HepG2 (cell line): ENCODE measurements around the gene LCA5. TPM values are rescaled to one million over a fixed set of nuclear protein-coding genes. Genes with fewer than 3 reads are reported as not detected.
A peak's percentile ranks its signal among the peaks of the same experiment; 100 is the strongest.

ENCODE experiments used
- CEBPG ChIP-seq: IDR thresholded peaks from 2 replicates; pipeline ENCODE4 v1.6.1; 2016
- EHMT2 ChIP-seq: fragments of 200-600 bp; sonication (generic); IDR thresholded peaks from 2 replicates; pipeline ENCODE4 v1.7.0; 2017; ENCODE audit warnings: antibody characterized with exemption, low read depth, low read length, borderline replicate concordance
- ELF1 ChIP-seq: sonication (generic); formaldehyde crosslinking; IDR thresholded peaks from 2 replicates; pipeline ENCODE4 v1.4.0; 2020; ENCODE audit warnings: missing genetic modification reagents
- GATA4 ChIP-seq: sonication (generic); IDR thresholded peaks from 2 replicates; pipeline ENCODE4 v1.6.1; 2016; ENCODE audit warnings: antibody characterized with exemption, low read depth, borderline replicate concordance
- GFI1 ChIP-seq: sonication (generic); formaldehyde crosslinking; IDR thresholded peaks from 2 replicates; pipeline ENCODE4 v1.5.0; 2020; ENCODE audit warnings: missing genetic modification reagents, mild to moderate bottlenecking, borderline replicate concordance
- KLF6 ChIP-seq: IDR thresholded peaks from 2 replicates; pipeline ENCODE4 v1.8.0; 2016; ENCODE audit warnings: missing biosample characterization, missing genetic modification reagents
- RBAK ChIP-seq: sonication (generic); formaldehyde crosslinking; IDR thresholded peaks from 2 replicates; pipeline ENCODE4 v1.5.1; 2020; ENCODE audit warnings: mild to moderate bottlenecking, missing genetic modification reagents
- TEAD2 ChIP-seq: sonication (generic); formaldehyde crosslinking; IDR thresholded peaks from 2 replicates; pipeline ENCODE4 v1.9.0; 2021; ENCODE audit warnings: missing genetic modification reagents
- TEAD3 ChIP-seq: optimal IDR thresholded peaks from 2 replicates; pipeline ENCODE3; 2016; ENCODE audit warnings: borderline replicate concordance
- UBTF ChIP-seq: sonication (generic); formaldehyde crosslinking; IDR thresholded peaks from 2 replicates; pipeline ENCODE4 v1.4.0; 2020; ENCODE audit warnings: mild to moderate bottlenecking, missing genetic modification reagents
- YEATS4 ChIP-seq: sonication (generic); formaldehyde crosslinking; IDR thresholded peaks from 2 replicates; pipeline ENCODE4 v1.4.0; 2020; ENCODE audit warnings: missing genetic modification reagents, borderline replicate concordance
- ZBTB49 ChIP-seq: sonication (generic); formaldehyde crosslinking; IDR thresholded peaks from 2 replicates; pipeline ENCODE4 v1.4.0; 2020; ENCODE audit warnings: missing genetic modification reagents, borderline replicate concordance
- ZFAT ChIP-seq: sonication (generic); formaldehyde crosslinking; conservative IDR thresholded peaks from 2 replicates; pipeline ENCODE4 v1.8.1; 2023; ENCODE audit warnings: missing genetic modification reagents, inconsistent platforms
- ZNF17 ChIP-seq: sonication (generic); formaldehyde crosslinking; IDR thresholded peaks from 2 replicates; pipeline ENCODE4 v1.5.0; 2020; ENCODE audit warnings: mild to moderate bottlenecking, missing genetic modification reagents
- ZNF354B ChIP-seq: sonication (generic); formaldehyde crosslinking; IDR thresholded peaks from 2 replicates; pipeline ENCODE4 v1.8.0; 2022; ENCODE audit warnings: mild to moderate bottlenecking, missing genetic modification reagents
- ZNF800 ChIP-seq: sonication (generic); formaldehyde crosslinking; IDR thresholded peaks from 2 replicates; pipeline ENCODE4 v1.4.0; 2020; ENCODE audit warnings: missing genetic modification reagents
- polyA plus RNA-seq, 8 experiments: library from polyadenylated mRNA; depleted of rRNA in 3 of 8; stranded (reverse) in 7 of 8; unstranded in 1 of 8; fragments of >200 nt; fragmentation: Illumina TruSeq in 4 of 8; extraction: Trizol in 4 of 8; gene quantifications; 2 replicates each; pipeline versions ENCODE4 v1.2.1 to v1.2.3, GENCODE V29; 2011 to 2016; ENCODE audit warnings: low read depth in 4 of 8, missing spikeins in 1 of 8, mixed read lengths in 1 of 8; ENCODE audit not compliant: insufficient read depth in 1 of 8
- total RNA-seq, 5 experiments: library from RNA; depleted of rRNA; stranded (reverse); fragments of >200 nt; fragmentation: Illumina TruSeq; extraction: Trizol; gene quantifications; 2 replicates each; pipeline ENCODE4 v1.2.3, GENCODE V29; 2016; ENCODE audit warnings: low read depth in 1 of 5
- TF ChIP-seq, protein P1 (sequence below): sonication (generic); formaldehyde crosslinking; IDR thresholded peaks from 2 replicates; pipeline ENCODE4 v1.8.1; 2023; ENCODE audit warnings: mild to moderate bottlenecking, missing genetic modification reagents
- TF ChIP-seq, protein P2 (sequence below): sonication (generic); formaldehyde crosslinking; IDR thresholded peaks from 2 replicates; pipeline ENCODE4 v1.4.0; 2020; ENCODE audit warnings: missing genetic modification reagents

LCA5 gene
- total and polyA plus RNA-seq, 2 of the 13 experiments (the other 11 are each of a cell fraction or from before 2014, with no cell fraction given), result 0.84 to 4.6 TPM

DNA sequence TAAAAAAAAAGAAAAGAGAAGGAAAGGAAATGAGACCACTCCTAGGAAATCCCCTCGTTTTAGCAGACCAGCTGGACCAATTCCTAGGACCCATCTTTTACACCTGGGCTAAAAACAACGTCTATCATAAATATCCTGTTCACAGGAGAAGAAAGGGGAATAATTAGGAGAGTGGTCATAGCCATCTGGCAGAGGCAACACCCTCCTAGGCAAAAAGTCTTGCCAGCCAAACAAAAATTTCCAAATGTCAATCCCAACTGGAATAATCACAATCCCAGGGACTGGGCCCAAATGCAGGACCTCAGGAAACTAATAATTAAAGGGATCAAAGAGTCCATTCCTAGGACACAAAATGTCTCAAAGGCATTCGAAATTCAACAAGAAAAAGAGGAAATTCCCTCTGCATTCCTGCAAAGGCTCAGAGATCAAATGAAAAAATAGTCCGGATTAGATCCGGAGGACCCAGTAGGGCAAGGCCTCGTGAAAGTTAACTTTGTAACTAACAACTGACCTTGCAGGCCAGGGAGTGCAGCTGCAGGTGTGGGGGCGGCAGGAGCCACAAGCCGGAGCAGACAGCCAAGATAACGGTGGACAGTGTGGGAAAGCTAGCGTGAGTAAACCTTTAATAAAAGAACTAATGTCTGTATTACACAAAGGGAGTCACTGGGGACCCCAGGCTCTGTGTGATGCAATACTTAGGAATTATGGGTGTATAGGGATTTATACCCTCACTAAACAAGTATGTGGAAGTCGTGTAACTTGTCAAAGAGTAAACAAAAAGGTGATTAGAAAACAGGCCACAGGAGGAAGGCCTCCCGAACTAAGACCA, 11.7 kb downstream of the LCA5 start (continued):
- no peak for TF ChIP-seq ZBTB49 (CRISPR knock-in tag)
- TF ChIP-seq TEAD2, result no peak
- peak; percentile 94 for TF ChIP-seq CEBPG (CRISPR knock-in tag)
- TF ChIP-seq ZNF17 (CRISPR knock-in tag), result no peak
- no peak for TF ChIP-seq EHMT2
- TF ChIP-seq ZNF800, result no peak
- TF ChIP-seq TEAD3 (CRISPR knock-in tag), result peak; percentile 80
- TF ChIP-seq GATA4, result peak; percentile 47; the same call in 1 of the 2 replicates
- no peak for TF ChIP-seq ZFAT
- peak; percentile 56 for TF ChIP-seq UBTF (CRISPR knock-in tag)
- peak; percentile 62; the same call in 1 of the 2 replicates for TF ChIP-seq GFI1 (CRISPR knock-in tag)
- TF ChIP-seq ELF1, result no peak
- 0 out of 2 replicates have a peak, but pooled peaks have one; percentile 45 for TF ChIP-seq KLF6
- TF ChIP-seq YEATS4, result no peak; the same call in 1 of the 2 replicates
- TF ChIP-seq, protein P1, sequence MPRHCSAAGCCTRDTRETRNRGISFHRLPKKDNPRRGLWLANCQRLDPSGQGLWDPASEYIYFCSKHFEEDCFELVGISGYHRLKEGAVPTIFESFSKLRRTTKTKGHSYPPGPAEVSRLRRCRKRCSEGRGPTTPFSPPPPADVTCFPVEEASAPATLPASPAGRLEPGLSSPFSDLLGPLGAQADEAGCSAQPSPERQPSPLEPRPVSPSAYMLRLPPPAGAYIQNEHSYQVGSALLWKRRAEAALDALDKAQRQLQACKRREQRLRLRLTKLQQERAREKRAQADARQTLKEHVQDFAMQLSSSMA (CRISPR knock-in tag), result no peak
- TF ChIP-seq, protein P2, sequence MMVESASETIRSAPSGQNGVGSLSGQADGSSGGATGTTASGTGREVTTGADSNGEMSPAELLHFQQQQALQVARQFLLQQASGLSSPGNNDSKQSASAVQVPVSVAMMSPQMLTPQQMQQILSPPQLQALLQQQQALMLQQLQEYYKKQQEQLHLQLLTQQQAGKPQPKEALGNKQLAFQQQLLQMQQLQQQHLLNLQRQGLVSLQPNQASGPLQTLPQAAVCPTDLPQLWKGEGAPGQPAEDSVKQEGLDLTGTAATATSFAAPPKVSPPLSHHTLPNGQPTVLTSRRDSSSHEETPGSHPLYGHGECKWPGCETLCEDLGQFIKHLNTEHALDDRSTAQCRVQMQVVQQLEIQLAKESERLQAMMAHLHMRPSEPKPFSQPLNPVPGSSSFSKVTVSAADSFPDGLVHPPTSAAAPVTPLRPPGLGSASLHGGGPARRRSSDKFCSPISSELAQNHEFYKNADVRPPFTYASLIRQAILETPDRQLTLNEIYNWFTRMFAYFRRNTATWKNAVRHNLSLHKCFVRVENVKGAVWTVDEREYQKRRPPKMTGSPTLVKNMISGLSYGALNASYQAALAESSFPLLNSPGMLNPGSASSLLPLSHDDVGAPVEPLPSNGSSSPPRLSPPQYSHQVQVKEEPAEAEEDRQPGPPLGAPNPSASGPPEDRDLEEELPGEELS (CRISPR knock-in tag), result peak; percentile 82
- TF ChIP-seq RBAK (CRISPR knock-in tag), result no peak
- no peak for TF ChIP-seq ZNF354B (CRISPR knock-in tag)
